GM12872 (cell line): ENCODE data around the gene PCDHA7.

Experiments used
- TF ChIP-seq, protein P1 (sequence below): IDR thresholded peaks from 3 replicates; pipeline ENCODE4 v1.5.1; 2011; ENCODE audit warnings: low read depth, mild to moderate bottlenecking, low read length, moderate library complexity; ENCODE audit not compliant: insufficient read depth

The PCDHA7 gene, protein sequence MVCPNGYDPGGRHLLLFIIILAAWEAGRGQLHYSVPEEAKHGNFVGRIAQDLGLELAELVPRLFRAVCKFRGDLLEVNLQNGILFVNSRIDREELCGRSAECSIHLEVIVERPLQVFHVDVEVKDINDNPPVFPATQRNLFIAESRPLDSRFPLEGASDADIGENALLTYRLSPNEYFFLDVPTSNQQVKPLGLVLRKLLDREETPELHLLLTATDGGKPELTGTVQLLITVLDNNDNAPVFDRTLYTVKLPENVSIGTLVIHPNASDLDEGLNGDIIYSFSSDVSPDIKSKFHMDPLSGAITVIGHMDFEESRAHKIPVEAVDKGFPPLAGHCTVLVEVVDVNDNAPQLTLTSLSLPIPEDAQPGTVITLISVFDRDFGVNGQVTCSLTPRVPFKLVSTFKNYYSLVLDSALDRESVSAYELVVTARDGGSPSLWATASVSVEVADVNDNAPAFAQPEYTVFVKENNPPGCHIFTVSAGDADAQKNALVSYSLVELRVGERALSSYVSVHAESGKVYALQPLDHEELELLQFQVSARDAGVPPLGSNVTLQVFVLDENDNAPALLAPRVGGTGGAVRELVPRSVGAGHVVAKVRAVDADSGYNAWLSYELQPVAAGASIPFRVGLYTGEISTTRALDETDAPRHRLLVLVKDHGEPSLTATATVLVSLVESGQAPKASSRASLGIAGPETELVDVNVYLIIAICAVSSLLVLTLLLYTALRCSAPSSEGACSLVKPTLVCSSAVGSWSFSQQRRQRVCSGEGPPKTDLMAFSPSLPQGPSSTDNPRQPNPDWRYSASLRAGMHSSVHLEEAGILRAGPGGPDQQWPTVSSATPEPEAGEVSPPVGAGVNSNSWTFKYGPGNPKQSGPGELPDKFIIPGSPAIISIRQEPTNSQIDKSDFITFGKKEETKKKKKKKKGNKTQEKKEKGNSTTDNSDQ

DNA sequence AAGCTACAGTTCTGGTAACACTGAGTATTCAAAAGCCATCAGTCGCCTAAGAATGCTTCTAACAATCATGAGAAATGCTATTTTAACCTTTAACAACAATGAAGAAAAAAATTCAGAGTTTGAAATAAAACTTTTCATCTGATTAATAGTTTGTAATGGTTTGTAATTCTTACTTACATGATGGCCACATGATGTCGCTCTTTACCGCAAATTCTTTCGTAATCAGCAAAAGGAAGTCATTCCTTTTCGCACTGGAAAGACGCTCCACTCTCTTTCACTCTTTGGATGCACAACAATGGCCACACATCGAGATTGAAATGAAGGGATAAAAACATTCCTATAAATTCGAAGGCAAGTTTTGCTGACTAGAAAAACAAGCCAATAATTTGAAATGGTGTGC is at the start of gene PCDHA7:
TSS of gene PCDHA7 (plus strand) at position 277 of the 400 bp plus-strand sequence. CDS start at position 392, 115 bp downstream.
- TF ChIP-seq, protein P1, sequence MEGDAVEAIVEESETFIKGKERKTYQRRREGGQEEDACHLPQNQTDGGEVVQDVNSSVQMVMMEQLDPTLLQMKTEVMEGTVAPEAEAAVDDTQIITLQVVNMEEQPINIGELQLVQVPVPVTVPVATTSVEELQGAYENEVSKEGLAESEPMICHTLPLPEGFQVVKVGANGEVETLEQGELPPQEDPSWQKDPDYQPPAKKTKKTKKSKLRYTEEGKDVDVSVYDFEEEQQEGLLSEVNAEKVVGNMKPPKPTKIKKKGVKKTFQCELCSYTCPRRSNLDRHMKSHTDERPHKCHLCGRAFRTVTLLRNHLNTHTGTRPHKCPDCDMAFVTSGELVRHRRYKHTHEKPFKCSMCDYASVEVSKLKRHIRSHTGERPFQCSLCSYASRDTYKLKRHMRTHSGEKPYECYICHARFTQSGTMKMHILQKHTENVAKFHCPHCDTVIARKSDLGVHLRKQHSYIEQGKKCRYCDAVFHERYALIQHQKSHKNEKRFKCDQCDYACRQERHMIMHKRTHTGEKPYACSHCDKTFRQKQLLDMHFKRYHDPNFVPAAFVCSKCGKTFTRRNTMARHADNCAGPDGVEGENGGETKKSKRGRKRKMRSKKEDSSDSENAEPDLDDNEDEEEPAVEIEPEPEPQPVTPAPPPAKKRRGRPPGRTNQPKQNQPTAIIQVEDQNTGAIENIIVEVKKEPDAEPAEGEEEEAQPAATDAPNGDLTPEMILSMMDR = no peak

DNA sequence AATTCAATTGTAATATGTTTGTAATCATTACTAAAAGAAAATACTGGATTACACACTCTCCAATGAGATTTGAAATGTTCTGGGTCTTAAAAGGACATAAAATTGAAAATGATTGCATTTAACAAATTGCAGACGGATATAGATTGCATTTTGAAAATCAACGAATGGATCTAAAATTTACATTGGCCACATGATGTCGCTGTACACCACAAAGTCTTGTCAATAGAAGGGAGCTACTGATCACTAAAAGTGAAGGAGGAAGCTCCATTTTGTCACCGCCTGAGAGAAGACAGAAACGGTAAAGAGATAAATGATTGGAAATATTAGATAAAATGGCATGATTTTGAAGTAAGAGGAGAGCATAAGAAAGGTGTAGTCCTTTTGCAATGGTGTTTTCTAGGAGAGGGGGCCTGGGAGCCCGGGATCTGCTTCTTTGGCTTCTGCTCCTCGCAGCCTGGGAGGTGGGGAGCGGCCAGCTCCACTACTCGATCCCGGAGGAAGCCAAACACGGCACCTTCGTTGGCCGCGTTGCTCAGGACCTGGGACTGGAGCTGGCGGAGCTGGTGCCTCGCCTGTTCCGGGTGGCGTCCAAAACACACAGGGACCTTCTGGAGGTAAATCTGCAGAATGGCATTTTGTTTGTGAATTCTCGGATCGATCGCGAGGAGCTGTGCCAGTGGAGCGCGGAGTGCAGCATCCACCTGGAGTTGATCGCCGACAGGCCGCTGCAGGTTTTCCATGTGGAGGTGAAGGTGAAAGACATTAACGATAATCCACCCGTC is 48.0 kb upstream of the PCDHA7 start, which contains the start of gene PCDHA1:
TSS of gene PCDHA1 (plus strand) at position 236 of the 782 bp plus-strand sequence.
- TF ChIP-seq, protein P1 = no peak

DNA sequence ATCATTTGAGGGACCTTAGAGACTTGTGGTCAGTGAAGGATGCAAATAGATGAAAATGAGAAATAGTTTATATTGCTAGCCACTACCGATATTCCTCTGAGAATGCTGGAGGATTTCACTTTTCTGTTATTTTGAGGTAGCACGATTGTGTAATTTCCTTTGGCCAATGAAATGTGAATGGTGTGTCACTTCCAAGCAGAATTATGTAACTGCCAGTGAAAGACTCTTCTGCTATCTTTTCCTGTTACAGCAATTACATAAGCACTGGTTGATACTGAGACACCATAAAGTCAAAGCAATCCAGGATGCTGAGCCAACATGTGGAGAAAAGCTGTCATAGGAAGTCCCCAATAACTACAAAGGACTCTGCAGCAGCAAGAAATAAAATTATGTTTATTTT is 43.0 kb upstream of the PCDHA7 start:
- TF ChIP-seq, protein P1 = no peak

DNA sequence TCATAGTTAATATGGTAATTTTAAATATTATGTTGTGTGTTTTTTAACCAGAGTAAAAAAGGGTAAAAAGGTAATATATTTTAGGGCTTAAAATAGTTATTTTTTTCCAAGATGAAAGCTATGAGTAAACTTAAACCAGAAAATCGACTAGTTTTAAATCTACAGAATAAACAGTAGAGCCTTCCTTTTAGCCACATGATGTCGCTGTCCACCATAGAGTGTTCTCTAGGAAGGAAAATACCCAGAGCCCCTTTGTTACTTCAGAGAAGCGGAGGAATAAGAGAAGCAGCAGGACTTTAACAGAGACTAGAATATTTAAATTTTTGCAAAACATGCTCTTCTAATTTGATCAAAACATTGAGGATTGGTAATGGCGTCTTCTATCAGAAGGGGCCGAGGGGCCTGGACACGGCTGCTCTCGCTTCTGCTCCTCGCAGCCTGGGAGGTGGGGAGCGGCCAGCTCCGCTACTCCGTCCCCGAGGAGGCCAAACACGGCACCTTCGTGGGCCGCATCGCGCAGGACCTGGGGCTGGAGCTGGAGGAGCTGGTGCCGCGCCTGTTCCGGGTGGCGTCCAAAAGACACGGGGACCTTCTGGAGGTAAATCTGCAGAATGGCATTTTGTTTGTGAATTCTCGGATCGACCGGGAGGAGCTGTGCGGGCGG is 39.3 kb upstream of the PCDHA7 start, which contains the start of gene PCDHA2:
TSS of gene PCDHA2 (plus strand) at position 258 of the 664 bp plus-strand sequence.
- TF ChIP-seq, protein P1 = no peak

DNA sequence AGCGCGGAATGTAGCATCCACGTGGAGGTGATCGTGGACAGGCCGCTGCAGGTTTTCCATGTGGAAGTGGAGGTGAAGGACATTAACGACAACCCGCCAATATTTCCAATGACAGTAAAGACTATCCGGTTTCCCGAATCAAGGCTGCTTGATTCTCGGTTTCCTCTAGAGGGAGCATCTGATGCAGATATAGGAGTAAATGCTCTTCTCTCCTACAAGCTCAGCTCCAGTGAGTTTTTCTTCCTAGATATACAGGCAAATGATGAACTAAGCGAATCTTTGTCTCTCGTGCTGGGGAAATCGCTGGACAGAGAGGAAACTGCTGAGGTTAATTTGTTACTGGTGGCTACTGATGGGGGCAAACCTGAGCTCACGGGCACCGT is 38.8 kb upstream of the PCDHA7 start:
- TF ChIP-seq, protein P1 = no peak

DNA sequence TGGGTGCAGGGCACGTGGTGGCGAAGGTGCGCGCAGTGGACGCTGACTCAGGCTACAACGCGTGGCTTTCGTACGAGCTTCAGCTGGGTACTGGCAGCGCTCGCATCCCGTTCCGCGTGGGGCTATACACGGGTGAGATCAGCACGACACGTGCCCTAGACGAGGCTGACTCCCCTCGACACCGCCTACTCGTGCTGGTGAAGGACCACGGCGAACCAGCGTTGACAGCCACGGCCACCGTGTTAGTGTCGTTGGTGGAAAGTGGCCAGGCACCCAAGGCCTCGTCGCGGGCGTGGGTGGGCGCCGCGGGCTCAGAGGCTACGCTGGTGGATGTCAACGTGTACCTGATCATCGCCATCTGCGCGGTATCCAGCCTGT is 37.4 kb upstream of the PCDHA7 start:
- TF ChIP-seq, protein P1 = no peak
